ENCODE data around the gene IGDCC3.

IGDCC3 gene

GRCh38 chr15:65307978-65308377 is 69.8 kb downstream of the IGDCC3 start:
- in situ Hi-C loops (cut with MboI; ENCODE audit: low pct_unique_long_range_greater_than_20kb, low sequenced_read_pairs, unreplicated experiment) = no loop called here
- no peak for DNase-seq (ENCODE audit: low spot score)
- no peak for TF ChIP-seq CTCF (IDR thresholded peaks at IDR 0.05; ENCODE audit: extremely low read depth, insufficient read depth, missing control alignments)

- TF ChIP-seq CTCF (IDR thresholded peaks at IDR 0.05; ENCODE audit: extremely low read depth, insufficient read depth, missing control alignments) = no peak
- DNase-seq (ENCODE audit: low spot score) = no peak
- in situ Hi-C loops (cut with MboI; ENCODE audit: low pct_unique_long_range_greater_than_20kb, low sequenced_read_pairs, unreplicated experiment) = no loop called here
Observed at GRCh38 chr15:65306551-65306950, 71.3 kb downstream of the IGDCC3 start.

- TF ChIP-seq CTCF (IDR thresholded peaks at IDR 0.05; ENCODE audit: extremely low read depth, insufficient read depth, missing control alignments) = no peak
- DNase-seq (ENCODE audit: low spot score) = no peak
- in situ Hi-C loops (cut with MboI; ENCODE audit: low pct_unique_long_range_greater_than_20kb, low sequenced_read_pairs, unreplicated experiment) = no loop called here
Observed at GRCh38 chr15:65305776-65306175, 72.0 kb downstream of the IGDCC3 start.

- DNase-seq (ENCODE audit: low spot score) = peak; percentile 33
- in situ Hi-C loops (cut with MboI; ENCODE audit: low pct_unique_long_range_greater_than_20kb, low sequenced_read_pairs, unreplicated experiment) = no loop called here
- no peak for TF ChIP-seq CTCF (IDR thresholded peaks at IDR 0.05; ENCODE audit: extremely low read depth, insufficient read depth, missing control alignments)
Observed at GRCh38 chr15:65305150-65305758, 72.5 kb downstream of the IGDCC3 start.

GRCh38 chr15:65304381-65305149 is 73.2 kb downstream of the IGDCC3 start, which contains the start of gene RNU5B-1:
RNU5B-1 (plus strand) TSS chr15:65304677.
- peak; percentile 85 for DNase-seq (ENCODE audit: low spot score)
- in situ Hi-C loops (cut with MboI; ENCODE audit: low pct_unique_long_range_greater_than_20kb, low sequenced_read_pairs, unreplicated experiment) = no loop called here
- peak; percentile 86 for TF ChIP-seq CTCF (IDR thresholded peaks at IDR 0.05; ENCODE audit: extremely low read depth, insufficient read depth, missing control alignments)

GRCh38 chr15:65303687-65304380 is 74.0 kb downstream of the IGDCC3 start:
- in situ Hi-C loops (cut with MboI; ENCODE audit: low pct_unique_long_range_greater_than_20kb, low sequenced_read_pairs, unreplicated experiment) = no loop called here
- no peak for DNase-seq (ENCODE audit: low spot score)
- TF ChIP-seq CTCF (IDR thresholded peaks at IDR 0.05; ENCODE audit: extremely low read depth, insufficient read depth, missing control alignments) = no peak
